Islet of Langerhans (tissue), 1 donor: ENCODE data around the gene SEC24C.
"Not testable (repeated sequence)": the region's sequence is repeated elsewhere in the genome, so short reads cannot be mapped to it uniquely, and the experiment has no call there.

ENCODE experiments used
- FAIRE-seq: peaks from one replicate; lab custom pipeline; 2011; peaks lifted over from hg19 to GRCh38; lab: Jason Lieb, UNC

The SEC24C gene

GRCh38 chr10:73743905-73744663 is at the start of gene SEC24C:
SEC24C (plus strand) TSS chr10:73744372; CDS start chr10:73746833, 2,461 bp downstream.
- FAIRE-seq = peak; percentile 87

- not testable (repeated sequence) for FAIRE-seq
Measured at GRCh38 chr10:73695302-73695701, 48.9 kb upstream of the SEC24C start.

GRCh38 chr10:73697675-73698159 is 46.5 kb upstream of the SEC24C start, which contains the start of gene AGAP5:
AGAP5 (minus strand) TSS chr10:73698109; CDS start chr10:73697755, 354 bp downstream.
- not testable (repeated sequence) for FAIRE-seq

GRCh38 chr10:73698819-73699218 is 45.4 kb upstream of the SEC24C start:
- not testable (repeated sequence) for FAIRE-seq

- not testable (repeated sequence) for FAIRE-seq
Measured at GRCh38 chr10:73703924-73704323, 40.2 kb upstream of the SEC24C start.

GRCh38 chr10:73705506-73706072 is 38.6 kb upstream of the SEC24C start:
- FAIRE-seq = not testable (repeated sequence)

GRCh38 chr10:73706488-73706887 is 37.7 kb upstream of the SEC24C start:
- not testable (repeated sequence) for FAIRE-seq

GRCh38 chr10:73707628-73708027 is 36.5 kb upstream of the SEC24C start:
- FAIRE-seq = not testable (repeated sequence)

- FAIRE-seq = not testable (repeated sequence)
Measured at GRCh38 chr10:73708122-73708521, 36.0 kb upstream of the SEC24C start.

- FAIRE-seq = not testable (repeated sequence)
Measured at GRCh38 chr10:73711683-73712082, 32.5 kb upstream of the SEC24C start.

GRCh38 chr10:73713912-73714311 is 30.3 kb upstream of the SEC24C start:
- not testable (repeated sequence) for FAIRE-seq

GRCh38 chr10:73714483-73714882 is 29.7 kb upstream of the SEC24C start:
- not testable (repeated sequence) for FAIRE-seq

GRCh38 chr10:73715179-73716156 is 28.7 kb upstream of the SEC24C start:
- FAIRE-seq = not testable (repeated sequence)

GRCh38 chr10:73716251-73716650 is 27.9 kb upstream of the SEC24C start:
- no peak for FAIRE-seq

GRCh38 chr10:73717556-73717955 is 26.6 kb upstream of the SEC24C start:
- no peak for FAIRE-seq

GRCh38 chr10:73720561-73720960 is 23.6 kb upstream of the SEC24C start:
- FAIRE-seq = not testable (repeated sequence)

GRCh38 chr10:73723516-73723915 is 20.7 kb upstream of the SEC24C start:
- no peak for FAIRE-seq

- not testable (repeated sequence) for FAIRE-seq
Measured at GRCh38 chr10:73729781-73730152, 14.4 kb upstream of the SEC24C start.

- FAIRE-seq = no peak
Measured at GRCh38 chr10:73730153-73730906, 13.8 kb upstream of the SEC24C start.

GRCh38 chr10:73731588-73732375 is 12.4 kb upstream of the SEC24C start:
- no peak for FAIRE-seq

- FAIRE-seq = no peak
Measured at GRCh38 chr10:73732426-73732825, 11.7 kb upstream of the SEC24C start.
